ENCODE data around the gene TEX29.

Gene TEX29

DNA sequence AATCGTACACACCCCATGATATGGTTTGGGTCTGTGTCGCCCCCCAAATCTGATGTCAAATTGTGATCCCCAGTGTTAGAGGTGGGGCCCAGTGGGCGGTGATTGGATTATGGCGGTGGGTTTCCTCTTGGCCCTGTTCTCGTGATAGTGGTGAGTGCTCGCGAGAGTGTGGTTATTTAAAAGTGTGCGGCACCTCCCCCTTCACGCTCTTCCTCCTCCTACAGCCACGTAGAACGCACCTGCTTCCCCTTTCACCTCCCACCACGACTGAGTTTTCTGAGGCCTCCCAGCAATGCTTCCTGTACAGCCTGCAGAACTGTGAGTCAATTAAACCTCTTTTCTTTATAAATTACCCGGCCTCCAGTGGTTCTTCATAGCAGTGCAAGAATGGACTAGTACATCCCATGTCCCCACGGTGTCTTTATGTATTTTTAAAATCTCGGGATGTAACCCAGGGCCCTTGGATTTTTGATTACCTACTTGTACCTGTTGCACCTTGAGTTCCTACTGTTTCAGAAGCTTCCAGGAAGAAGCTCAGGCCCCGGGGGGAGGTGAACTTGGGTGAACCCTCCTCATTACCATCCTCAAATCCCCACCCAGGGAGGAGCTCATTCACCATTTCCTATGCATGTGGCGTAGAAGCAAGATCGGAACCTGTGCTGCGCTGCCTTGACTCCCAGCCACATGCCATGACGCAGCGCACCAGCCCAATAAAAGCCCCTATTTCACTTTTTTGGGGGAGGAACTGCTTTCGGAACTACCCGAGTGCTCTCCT is 52.4 kb downstream of the TEX29 start:
- no peak for DNase-seq

DNA sequence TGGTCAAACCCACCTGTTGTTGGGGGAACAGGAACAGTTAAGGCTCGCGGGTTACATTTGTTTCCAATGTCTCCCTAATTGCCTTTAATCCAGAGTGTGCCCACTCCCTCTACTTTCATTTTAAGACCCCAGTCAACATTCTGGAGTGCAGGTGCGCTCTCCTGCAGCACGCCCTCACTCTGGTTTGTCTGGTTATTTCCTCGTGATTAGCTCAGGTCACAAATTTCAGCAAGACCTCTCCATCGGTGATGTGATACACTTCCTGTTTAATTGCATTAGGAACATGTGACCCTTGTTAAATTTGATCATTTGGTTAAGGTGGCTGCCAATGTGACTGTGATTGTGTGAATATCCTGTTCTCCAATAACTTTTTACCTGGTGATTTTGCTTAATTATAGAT is 53.0 kb downstream of the TEX29 start:
- DNase-seq, result no peak

DNA sequence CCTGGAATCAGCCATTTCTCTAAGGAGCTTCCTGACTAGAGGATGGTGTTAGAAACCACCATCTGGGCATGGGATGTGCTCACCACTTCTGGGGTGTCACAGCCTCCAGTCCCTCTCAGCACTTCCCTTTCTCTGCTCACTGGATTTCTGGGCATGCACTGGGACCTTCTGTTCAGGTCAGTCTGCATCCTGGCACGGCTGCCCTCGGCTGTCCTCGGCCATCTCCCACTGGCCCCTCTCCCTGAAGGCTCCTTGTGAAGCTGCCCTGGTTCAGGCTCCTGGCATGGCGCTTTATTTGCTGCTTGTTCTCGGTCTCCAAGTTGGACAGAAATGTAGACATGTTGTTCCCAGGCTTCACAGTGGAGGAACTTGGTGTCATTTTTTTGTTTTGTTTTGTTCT is 60.0 kb downstream of the TEX29 start:
- DNase-seq, result no peak

DNA sequence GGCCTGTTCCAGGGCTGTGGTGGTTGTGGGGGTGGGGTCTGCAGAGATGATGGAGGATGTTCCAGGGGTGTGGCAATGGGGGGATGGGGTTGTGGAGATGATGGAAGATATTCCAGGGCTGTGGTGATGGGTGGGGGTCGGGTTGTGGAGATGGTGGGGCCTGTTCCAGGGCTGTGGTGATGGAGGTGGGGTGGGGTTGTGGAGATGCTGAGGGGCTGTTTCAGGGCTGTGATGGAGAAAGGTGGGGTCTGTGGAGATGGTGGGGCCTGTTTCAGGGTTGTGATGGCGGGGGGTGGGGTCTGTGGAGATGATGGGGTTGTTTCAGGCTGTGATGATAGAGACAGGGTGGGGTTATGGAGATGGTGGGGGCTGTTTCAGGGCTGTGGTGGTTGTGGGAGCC is 62.0 kb downstream of the TEX29 start:
- no peak for DNase-seq

DNA sequence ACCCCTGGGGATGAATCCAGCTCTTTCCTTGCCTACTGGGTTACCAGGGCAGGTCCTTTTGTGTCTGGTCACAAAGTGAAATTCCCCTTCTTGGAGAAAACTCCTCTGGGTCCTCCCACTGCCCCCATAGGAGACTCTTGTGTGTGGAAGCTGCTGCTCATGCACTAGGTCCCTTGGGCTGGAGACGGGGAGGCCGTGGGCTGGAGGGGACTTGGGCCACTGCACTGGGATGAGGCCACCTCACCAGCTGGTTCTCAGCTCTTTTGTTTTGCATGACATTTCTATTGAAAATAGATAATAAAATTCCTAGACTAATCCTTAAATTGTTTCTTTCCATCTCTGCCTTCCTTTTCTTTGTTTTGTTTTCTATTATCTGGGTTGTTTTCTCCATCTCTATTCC is 62.4 kb downstream of the TEX29 start:
- no peak for DNase-seq

DNA sequence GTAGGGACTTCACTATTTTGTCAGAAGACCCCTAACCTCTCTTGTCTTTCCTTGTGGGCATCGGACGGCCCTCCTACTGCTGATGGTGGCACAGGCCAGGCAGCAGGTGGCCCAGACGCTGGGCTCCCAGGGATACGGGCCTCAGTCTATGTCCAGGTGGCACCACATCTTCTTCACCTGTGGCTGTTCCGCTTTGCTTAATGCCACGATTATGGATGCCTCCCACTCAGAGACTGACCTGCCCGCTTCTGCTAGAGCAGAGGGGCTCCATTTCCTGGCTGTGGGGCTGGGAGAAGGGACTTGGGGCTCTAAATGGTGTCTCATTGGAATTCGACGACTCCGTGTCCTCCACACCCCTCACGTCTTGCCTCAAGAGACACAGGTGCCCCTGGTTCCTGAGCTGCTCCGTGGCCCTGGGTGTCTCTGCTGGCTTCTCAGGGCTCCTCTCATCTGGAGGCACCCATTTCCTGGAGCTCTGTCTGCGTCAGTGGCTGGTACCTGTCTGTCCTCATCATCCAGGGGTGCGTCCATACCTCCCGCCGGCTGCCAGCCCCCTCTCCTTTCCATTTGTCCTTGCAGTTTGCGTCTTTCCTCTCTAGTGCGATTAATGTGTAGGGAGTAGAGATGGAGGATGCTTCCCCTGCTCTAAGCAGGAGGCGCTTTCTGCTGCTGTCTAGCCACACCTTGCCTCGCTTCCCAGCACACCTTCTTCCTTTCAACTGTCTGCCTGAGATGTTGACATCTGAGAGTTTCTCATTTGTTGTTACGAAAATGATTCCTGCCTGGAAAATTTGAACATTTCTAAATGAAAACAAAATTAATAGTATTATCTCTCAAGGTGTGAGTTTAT is 63.4 kb downstream of the TEX29 start:
- DNase-seq, result no peak

DNA sequence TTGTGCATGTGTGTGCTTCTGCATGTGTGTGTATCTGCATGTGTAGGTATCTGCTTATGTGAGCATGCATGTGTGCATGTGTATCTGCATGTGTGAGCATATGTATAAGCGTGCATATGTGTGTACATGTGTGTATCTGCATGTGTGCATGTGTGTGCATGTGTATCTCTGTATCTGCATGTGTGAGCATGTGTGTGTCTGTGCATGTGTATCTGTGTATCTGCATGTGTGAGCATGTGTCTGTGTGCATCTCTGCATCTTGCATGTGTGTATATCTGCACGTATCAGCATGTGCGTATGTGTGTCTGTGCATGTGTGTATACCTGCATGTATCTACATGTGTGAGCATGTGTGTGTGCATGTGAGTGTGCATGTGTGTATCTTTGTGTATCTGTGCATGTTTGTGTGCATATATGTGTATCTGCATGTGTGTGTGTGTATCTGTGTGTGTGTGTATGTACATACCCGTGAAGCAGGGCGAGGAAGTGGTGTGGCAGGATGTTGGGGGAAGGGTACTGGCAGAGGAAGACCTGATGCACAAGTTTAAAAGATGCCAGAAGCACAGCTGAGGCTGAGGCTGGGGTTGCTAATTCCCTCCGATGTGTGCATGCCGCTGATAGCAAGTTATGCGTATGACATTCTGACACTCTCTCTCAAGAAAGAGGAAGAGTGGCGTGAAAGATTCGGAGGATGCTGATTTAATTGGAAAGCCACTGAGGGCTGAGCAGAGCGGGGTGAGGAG is 64.2 kb downstream of the TEX29 start:
- no peak for DNase-seq

DNA sequence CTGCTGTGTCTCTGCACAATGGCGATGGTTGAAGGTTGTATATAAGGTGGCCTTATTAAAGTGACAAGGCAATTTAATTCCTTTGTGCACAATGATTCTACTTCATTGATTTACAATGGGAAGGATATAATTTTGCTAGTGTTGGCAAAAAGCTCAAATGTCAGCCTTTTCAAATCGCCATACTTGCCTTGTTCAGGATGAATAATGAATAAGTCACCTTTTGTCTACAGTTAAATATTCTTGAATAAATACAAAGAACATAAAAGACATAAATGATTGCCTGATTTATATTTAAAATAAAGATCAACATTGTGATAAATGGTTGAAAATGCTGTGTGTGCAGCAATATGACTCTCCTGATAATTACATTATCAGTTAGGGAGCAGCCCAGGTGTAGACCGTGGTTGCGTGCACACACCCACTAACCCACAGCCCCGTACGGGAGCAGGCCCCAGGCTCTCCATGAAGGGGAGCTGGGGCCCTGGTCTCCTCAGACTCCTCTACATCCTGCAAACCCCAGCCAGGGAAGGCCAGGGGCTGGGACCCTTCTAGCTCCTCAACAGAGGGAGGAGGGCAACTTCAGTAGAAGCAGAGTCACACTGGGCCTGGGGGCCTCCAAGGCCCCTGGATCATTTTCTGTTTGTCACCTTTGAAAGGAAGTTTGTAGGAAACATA is 64.9 kb downstream of the TEX29 start:
- DNase-seq, result no peak

DNA sequence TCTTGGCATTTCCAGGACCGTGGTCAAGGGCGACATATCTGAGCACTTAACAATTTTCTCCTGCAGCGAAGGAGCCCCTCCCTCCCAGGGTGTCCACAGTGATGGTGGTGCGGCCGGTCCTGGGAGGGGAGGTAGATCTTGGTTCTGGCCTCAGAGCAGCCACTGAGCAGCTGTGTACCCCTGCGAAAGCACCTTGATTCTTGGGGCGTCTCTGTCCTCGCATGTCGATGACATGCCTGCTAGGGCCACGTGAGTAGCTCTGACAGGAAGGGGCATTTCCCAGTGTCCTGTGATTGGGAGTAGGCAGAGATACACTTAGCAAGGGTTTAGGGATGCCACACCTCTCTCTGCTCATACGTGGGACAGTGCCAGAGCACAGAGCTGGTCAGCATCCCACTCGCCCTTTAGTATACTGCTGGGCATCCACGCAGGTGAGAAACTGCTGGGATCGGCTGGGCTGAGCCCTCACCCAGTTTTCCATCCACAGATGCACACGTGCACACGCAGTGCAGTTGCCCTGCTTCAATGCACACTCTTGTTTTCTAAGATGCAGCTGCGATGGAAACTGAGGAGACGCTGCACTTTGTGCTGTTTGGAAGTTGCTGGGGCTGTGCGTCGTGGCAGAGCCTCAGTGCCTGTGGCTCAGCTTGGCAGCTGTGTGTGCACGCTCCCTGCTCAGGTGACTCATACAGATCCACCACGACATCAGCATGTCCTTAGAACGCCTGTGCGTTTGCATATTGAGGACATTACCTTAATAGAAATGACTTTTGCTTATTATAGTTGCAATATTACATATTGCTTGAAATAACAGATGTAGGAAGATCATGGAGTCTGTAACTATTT is 66.8 kb downstream of the TEX29 start:
- no peak for DNase-seq

DNA sequence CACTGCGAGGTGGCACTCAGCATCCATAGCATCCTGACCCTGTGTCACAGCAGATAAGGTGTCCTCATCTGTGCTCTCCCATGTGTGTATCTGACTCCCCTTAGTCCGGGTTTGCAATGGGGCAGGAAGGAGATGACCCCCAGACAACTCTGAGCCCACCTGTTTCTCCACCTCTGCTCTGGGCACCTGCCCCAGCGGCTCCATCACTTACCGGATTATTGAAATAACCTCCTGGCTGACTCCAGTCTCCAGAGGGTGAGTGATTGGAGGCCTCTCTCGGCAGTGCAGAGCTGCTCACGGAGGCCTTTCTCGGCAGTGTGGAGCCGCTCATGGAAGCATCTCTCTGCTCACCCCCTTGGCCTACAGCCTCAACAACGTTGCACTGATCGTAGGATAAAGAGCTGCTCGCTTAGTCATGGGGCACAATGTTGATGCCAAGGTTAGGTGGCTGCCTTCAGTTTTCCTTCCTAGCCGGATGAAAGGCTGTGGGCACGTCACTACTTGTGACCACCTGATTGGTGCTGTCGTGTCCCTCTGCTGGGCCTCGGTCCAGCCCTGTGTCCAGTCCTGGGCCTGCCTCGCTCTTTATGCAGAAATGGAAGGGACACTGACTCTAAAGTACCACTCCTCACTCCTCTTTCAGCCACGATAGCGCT is 67.6 kb downstream of the TEX29 start:
- no peak for DNase-seq

DNA sequence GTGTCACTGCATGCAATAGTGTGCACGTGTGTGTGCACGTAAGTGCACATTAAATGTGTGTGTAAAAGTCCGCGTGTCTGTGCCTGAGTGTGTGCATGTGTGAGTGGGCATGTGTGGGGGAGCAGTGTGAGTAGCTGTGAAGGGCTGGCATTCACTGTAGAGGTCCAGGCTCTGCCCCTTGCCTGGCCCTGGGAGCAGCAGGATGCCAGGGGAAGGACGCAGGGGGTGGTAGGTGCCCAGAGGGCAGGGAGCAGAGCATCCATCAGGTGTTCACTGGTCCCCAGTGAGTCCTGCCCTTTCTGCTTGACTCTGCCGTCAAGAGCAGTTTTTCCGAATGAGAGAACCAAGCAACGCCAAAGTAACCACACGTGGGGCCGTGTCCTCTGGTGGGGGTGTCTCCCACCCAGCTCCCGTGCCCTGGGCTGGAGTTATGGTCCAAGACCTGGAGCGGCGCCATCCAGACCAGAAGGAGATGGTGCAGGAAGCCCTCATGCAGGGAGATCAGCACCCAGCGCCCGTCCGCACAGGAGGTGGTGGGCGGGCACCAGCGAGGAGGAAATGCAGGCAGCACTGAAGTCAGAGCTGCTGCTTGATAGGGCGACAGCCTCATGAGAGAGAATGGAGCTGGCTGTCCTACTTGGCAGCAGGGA is 68.5 kb downstream of the TEX29 start:
- peak; percentile 19 to 37 for DNase-seq

DNA sequence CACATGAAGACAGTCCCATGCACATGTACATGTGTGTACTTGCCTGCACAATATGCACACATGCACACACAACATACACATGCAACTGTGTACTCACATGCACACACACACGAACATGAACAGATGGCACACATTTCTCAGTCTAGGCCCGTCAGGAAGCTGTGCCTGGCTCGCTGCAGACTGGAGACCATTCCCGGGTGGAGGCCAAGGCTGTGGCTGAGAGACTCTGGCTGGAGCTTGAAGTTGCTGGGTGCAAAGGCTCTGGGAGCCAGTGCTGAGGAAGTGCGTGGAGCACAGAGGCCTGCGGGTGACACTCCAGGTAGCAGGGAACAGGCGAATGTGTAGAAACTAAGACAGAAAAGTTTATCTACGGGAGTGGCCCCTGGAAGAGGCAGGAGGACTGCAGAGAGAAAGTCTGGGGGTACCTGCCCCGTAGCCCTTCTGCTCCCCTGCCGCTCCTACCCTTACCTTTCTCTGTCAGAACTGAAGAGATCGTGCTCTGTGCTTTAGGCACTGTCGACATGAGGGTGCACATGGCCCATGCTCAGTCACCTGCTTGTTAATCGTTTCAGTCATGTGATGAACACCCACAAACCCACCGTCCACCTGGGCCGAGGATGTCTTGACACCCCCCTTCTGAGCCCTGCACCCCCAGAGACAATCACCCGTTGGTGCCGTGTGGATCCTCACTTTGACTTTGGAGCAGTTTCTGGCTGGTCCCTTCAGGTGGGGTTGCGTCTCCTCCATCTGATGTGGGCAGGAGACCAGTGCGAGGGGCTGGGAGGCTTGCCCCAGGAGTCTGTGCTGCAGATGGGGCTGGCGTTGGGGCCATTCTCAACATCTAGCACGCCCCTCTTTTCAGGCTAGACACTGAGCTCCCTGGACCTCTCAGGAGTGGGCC is 69.4 kb downstream of the TEX29 start:
- DNase-seq, result no peak

DNA sequence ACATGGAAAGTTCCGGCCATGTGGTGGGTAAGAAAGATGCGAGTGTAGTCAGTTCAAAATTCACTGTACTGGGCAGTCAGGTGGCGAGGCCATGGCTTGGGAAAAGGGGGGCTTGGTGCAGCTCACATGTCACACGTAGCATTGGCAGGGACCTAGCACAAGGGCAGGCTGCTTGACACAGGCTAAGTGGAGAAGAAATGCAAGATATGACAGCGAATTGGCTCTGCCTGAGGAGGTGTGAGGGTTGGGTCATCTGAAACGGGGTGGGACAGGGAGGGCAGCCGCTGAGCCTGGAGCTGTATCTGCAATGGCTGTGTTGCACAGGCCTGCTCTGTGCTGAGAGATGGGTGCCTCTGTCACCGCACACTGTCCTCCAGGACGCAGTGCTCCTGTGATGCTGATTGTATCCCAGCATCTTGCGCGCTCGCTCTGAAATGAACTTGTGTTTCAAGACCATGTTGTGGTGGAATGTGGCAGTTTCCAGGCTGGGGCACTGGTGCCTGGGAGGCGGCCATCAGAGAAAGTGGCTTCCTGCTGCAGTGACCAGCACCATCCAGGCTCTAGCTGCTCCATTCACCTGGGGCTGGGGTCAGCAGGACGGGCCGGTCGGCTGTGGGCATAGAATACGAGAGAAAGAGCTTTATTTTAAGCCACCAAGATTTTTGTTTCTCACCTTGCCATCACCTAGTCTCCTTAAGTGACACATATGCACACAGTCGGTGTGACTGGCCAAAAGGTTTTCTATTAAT is 70.3 kb downstream of the TEX29 start:
- DNase-seq, result no peak

DNA sequence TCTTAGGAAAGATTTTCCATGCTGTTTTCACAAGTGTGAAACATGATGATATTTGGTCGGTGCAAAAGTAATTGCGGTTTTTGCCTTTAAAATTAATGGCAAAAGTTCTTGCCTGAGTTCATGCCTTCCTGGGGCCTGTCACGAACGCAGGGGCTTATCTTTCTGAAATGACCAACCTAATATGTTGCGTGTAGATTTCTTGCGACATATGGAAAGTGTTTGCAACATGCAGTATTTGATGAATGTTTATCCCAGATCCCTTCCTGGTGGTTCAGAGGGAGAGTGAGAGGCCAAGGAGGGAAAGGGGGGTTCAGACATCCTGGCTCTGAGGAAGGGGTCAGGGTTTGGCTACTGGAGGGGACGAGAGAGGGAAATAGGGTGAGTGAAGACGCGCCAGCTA is 72.0 kb downstream of the TEX29 start:
- DNase-seq, result no peak

DNA sequence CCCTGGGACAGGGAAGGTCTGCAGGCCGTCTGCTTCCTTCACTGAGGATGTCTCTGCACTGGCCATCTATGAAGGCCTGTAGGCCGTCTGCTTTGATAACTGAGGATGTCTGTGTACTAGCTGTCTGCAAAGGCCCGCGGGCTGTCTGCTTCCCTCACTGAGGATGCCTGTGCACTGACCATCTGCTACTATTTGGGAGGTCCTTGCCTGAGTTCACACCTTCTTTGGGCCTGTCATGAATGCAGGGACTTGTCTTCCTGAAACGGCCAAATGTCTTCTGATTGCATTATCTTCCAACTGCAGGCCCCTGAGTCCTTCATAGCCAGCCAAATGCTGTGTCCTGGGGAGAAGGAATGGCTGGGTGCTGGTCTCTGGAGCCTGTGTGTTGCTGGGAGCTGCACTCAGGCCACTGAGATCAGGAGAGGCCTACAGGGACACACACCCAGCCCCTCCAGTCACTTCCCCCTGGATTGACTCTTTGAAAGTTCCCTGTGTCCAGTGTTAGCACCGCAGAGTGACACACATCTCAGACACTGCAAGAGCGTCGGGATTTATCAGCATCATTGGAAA is 72.9 kb downstream of the TEX29 start:
- DNase-seq, result no peak

Data from activated CD4-positive, alpha-beta T cell treated with anti-CD3 and anti-CD28 coated beads, Interleukin-2, amount 50 U/mL, for 48 hours (primary cell).